Gastrocnemius medialis (tissue), 4 donors: ENCODE measurements around the gene RAI1. TPM values are rescaled to one million over a fixed set of nuclear protein-coding genes. Genes with fewer than 3 reads are reported as not detected.

Experiments used
- ATAC-seq, 2 donors: fragments of 150-250 bp; one replicate each; pipeline ENCODE4 v1.9.1; 2016
- DNase-seq, 2 donors: peaks; one replicate each; pipeline ENCODE4 v3.0.0-alpha.2; 2019
- H3K27ac ChIP-seq, 4 donors: fragments of 200-600 bp; sonication (generic); 1 replicate in 1 of 4; 2 replicates in 3 of 4; pipeline ENCODE4 v1.5.1; 2016 to 2018; ENCODE audit warnings: mild to moderate bottlenecking in 2 of 4, moderate library complexity in 1 of 4
- H3K27me3 ChIP-seq, 3 donors: fragments of 200-600 bp; sonication (generic) in 2 of 3; 1 replicate in 1 of 3; 2 replicates in 2 of 3; pipeline versions ENCODE4 v1.5.1 to v1.6.0; 2016 to 2019; ENCODE audit warnings: mild to moderate bottlenecking in 1 of 3, moderate library complexity in 1 of 3
- H3K36me3 ChIP-seq, 2 donors: fragments of 200-600 bp; sonication (generic) in 1 of 2; one replicate each; pipeline ENCODE4 v1.5.1; 2017 to 2018
- H3K4me1 ChIP-seq, 2 donors: fragments of 200-600 bp; sonication (generic) in 1 of 2; one replicate each; pipeline ENCODE4 v1.5.1; 2016 to 2017; ENCODE audit warnings: mild to moderate bottlenecking in 2 of 2
- H3K4me3 ChIP-seq, 4 donors: fragments of 200-600 bp; sonication (generic) in 3 of 4; 1 replicate in 1 of 4; 2 replicates in 3 of 4; pipeline ENCODE4 v1.5.1; 2016 to 2019; ENCODE audit warnings: mild to moderate bottlenecking in 2 of 4
- H3K9me3 ChIP-seq, 3 donors: fragments of 200-600 bp; sonication (generic) in 2 of 3; 1 replicate in 1 of 3; 2 replicates in 2 of 3; pipeline ENCODE4 v1.5.1; 2016 to 2019
- CTCF ChIP-seq, 5 experiments: fragments of 450-650 bp in 3 of 5; fragments of 200-600 bp in 2 of 5; sonication (generic) in 2 of 5; IDR thresholded peaks in 4 of 5; conservative IDR thresholded peaks in 1 of 5; 1 replicate in 4 of 5; 2 replicates in 1 of 5; pipeline ENCODE4 v1.5.1; 2016 to 2019; ENCODE audit warnings: antibody characterized with exemption in 5 of 5, mild to moderate bottlenecking in 3 of 5, moderate library complexity in 3 of 5
- POLR2A ChIP-seq, 2 donors: fragments of 450-650 bp; IDR thresholded peaks; one replicate each; pipeline ENCODE4 v1.6.1; 2017; ENCODE audit warnings: antibody characterized with exemption in 2 of 2, mild to moderate bottlenecking in 2 of 2, moderate library complexity in 2 of 2
- in situ Hi-C, 4 donors: fragments of 200-750 bp; cut with MboI; loops; one replicate each; pipeline versions ENCODE4 v1.15.0 to v1.8.0; 2017; ENCODE audit warnings: low sequenced_read_pairs in 4 of 4
- intact Hi-C: fragments of 100-400 bp; cut with DNase I; formaldehyde crosslinking; loops from one replicate; pipeline ENCODE4 v1.15.1; 2023; ENCODE audit warnings: low total_unique reads
- total RNA-seq, 4 donors: library from RNA; depleted of rRNA; stranded (reverse); fragments of >200 nt; gene quantifications; one replicate each; pipeline versions ENCODE4 v1.1.0 to v1.2.3, GENCODE V29; 2016

RAI1 gene
- total RNA-seq, 4 donors from 2014 or later = 2.1 to 6.7 (median 4.3) TPM

- in situ Hi-C loops (no loop called here), intact Hi-C loops (no loop called here)
- ATAC-seq (no peak), DNase-seq (no peak)
- no peaks in the 10 kb centered on the region for H3K9me3 ChIP-seq
- H3K27me3 ChIP-seq = no peaks in the 10 kb centered on the region
- TF ChIP-seq CTCF (IDR thresholded peaks at IDR 0.05 in 4 of 5, conservative IDR thresholded peaks at IDR 0.05 in 1 of 5) (no peak), POLR2A (IDR thresholded peaks at IDR 0.05) (no peak)
- H3K27ac ChIP-seq = no peak overlapping the region
- H3K36me3 ChIP-seq = no peaks in the 10 kb centered on the region
- H3K4me1 ChIP-seq = peaks cover 0 to 4% of the 10 kb centered on the region in 2 donors
- no peak overlapping the region for H3K4me3 ChIP-seq
Observed at GRCh38 chr17:17668358-17668757, 12.9 kb upstream of the RAI1 start.

GRCh38 chr17:17668775-17669579 is 12.3 kb upstream of the RAI1 start:
- Histone ChIP-seq H3K36me3 (no peaks in the 10 kb centered on the region), H3K4me1 (peaks cover 0 to 4% of the 10 kb centered on the region in 2 donors), H3K27me3 (no peaks in the 10 kb centered on the region), H3K4me3 (no peak overlapping the region), H3K27ac (no peak overlapping the region), H3K9me3 (no peaks in the 10 kb centered on the region)
- ATAC-seq = no peak
- intact Hi-C loops = no loop called here
- DNase-seq = no peak
- in situ Hi-C loops = no loop called here
- TF ChIP-seq POLR2A (IDR thresholded peaks at IDR 0.05) (no peak), CTCF (IDR thresholded peaks at IDR 0.05 in 4 of 5, conservative IDR thresholded peaks at IDR 0.05 in 1 of 5) (no peak)

GRCh38 chr17:17669580-17670235 is 11.6 kb upstream of the RAI1 start:
- no peaks in the 10 kb centered on the region for H3K9me3 ChIP-seq
- H3K4me1 ChIP-seq = peaks cover 0 to 4% of the 10 kb centered on the region in 2 donors
- no peak for TF ChIP-seq CTCF (IDR thresholded peaks at IDR 0.05 in 4 of 5, conservative IDR thresholded peaks at IDR 0.05 in 1 of 5)
- H3K27ac ChIP-seq = no peak overlapping the region
- in situ Hi-C loops = loop anchor here (10.0 kb wide), 3 partner anchors 195 to 365 kb away; partner anchors contain the start of genes ATPAF2 (in 4 of the 4) and GID4 (in 4 of the 4)
- no peaks in the 10 kb centered on the region for H3K36me3 ChIP-seq
- no peak overlapping the region for H3K4me3 ChIP-seq
- DNase-seq = no peak
- ATAC-seq = no peak
- no peaks in the 10 kb centered on the region for H3K27me3 ChIP-seq
- intact Hi-C loops = no loop called here

GRCh38 chr17:17670701-17671305 is 10.5 kb upstream of the RAI1 start:
- Histone ChIP-seq H3K4me3 (no peak overlapping the region), H3K27me3 (no peaks in the 10 kb centered on the region), H3K4me1 (peaks cover 0 to 4% of the 10 kb centered on the region in 2 donors), H3K36me3 (no peaks in the 10 kb centered on the region), H3K27ac (no peak overlapping the region), H3K9me3 (no peaks in the 10 kb centered on the region)
- TF ChIP-seq CTCF (IDR thresholded peaks at IDR 0.05 in 4 of 5, conservative IDR thresholded peaks at IDR 0.05 in 1 of 5) (no peak), POLR2A (IDR thresholded peaks at IDR 0.05) (no peak)
- in situ Hi-C loops (loop anchor here (10.0 kb wide), 3 partner anchors 194 to 364 kb away; partner anchors contain the start of genes ATPAF2 (in 4 of the 4) and GID4 (in 4 of the 4)), intact Hi-C loops (no loop called here)
- no peak for DNase-seq
- no peak for ATAC-seq
